NCI-H2196 (cell line): ENCODE results near the gene NUP37.

Experiments
- DNase-seq: peaks from one replicate; lab custom pipeline; 2025; ENCODE audit not compliant: unreplicated experiment; lab: John Stamatoyannopoulos, UW

Gene NUP37

DNA sequence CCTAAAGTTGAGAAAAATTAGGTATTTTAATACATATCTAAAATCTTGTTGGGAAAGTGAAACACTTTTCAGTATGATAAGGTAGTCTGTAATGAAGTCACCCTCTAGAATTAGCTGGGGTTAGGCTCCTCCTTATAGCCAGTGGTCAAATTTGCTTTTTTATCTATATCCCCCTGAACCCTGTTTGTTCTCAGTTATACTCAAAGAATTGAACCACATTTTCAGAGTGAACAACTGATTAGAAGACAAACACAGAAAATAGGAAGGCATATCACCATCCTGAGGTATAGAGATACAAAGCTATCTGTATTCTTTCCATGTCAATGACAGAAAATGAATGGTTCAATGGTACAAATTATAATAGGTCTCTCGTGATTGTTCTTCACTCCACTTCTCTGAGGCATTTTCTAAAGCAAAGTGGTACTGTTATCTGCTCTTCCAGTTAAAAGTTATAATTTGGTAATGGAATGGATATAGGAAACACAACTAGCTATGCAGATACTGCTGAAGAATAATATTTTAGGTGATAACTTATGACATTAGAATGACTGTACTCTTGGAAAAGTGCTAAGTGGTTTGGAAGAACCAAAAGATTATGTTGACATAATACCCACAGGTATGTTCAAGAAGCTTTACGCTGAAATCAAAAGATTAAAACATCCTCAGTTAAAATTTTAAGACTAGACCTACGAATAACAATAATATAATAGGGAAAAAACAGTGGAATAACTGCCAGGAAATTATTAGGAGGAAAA lies 85.7 kb downstream of the NUP37 start:
- DNase-seq: no peak

- no peak for DNase-seq
Observed at GRCh38 chr12:102031852-102032251, 88.1 kb downstream of the NUP37 start.

GRCh38 chr12:102029141-102029540 lies 90.8 kb downstream of the NUP37 start:
- no peak for DNase-seq

DNA sequence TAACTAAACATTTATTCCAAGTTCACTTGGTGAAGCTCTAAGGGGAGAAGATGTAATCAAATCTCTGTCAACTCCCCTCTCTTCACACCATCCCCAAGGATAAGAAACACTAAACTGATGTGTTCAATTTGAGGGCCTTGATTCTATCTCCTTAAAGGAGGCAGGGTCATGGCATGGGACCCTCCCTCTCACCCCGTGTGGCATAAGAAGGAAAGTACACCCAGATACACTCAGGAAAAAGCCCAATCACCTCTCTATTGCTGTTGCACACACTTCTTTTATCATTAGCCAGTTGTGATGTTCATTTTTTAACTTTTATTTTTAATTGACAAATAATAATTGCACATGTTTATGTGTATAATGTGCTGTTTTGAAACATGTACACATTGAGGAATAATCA lies 93.2 kb downstream of the NUP37 start:
- DNase-seq: no peak

DNA sequence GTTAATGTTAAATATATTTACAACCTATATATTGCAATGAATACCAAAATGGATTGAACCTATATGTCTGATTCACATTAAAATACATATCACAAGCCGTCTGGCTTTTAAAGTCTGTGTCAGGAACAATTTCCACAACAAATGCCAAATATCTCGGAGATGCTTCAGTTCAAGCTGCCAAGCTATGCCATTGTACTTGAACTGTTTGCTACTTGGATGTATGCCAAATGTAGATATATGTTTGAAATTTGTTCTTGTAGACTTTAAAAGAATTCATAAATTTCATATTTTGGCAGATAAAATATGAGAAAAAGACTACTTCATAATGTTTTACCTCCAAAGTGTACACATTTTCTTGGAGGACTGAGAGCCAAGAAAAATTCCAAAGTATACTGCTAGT lies 95.1 kb downstream of the NUP37 start:
- no peak for DNase-seq

DNA sequence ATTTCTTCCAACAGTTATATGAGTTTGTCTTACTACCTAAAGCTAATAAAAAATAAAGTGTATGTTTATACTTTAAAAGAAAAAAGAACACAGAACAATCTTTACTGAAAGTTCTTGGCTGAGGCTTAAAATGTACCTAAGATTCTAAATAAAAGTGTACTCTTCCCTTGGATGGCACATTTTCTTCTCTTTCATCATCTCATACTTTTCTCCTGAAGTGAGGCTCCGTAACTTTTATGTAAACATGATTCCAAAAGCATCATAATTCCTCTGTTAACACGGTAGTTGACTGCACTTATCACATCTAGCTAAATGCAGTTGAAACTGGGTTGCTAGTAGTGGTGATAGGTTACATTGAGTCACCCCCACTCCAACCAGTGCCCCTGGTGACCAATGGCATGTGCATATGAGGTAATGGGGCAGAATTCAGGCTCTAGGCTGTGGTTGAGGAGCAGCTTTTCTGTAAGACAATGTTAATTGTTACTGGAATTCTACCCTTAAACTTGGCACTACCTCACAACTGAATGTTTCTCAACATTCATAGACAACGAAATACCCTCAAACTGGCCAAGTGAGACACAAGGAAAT lies 96.5 kb downstream of the NUP37 start:
- DNase-seq: no peak
